ENCODE results near the gene LPP. TPM values are rescaled to one million over a fixed set of nuclear protein-coding genes. Genes with fewer than 3 reads are reported as not detected.

Gene LPP
- total and polyA plus RNA-seq, 2 of the 13 experiments (the other 11 are each of a cell fraction or from before 2014, with no cell fraction given) = 19.2 to 29.9 TPM

DNA sequence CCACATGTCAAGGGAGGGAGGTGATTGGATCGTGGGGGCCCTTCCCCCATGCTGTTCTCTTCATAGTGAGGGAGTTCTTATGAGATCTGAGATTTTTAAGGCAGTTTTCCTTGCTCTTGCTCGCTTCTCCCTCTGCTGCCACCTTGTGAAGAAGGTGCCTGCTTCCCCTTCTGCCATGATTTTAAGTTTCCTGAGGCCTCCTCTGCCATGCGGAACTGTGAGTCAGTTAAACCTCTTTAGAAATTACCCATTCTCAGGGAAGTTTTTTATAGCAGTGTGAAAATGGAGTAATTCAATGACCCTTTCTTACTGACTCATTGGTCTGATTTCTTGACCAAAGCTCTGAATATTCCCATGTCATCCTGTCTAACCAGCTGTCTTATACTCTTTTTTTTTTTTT, 533.4 kb downstream of the LPP start (continued):
- no peak for TF ChIP-seq YY1 (IDR thresholded peaks at IDR 0.05; ENCODE audit: insufficient read depth, insufficient replicate concordance, low read depth, low read length)

DNA sequence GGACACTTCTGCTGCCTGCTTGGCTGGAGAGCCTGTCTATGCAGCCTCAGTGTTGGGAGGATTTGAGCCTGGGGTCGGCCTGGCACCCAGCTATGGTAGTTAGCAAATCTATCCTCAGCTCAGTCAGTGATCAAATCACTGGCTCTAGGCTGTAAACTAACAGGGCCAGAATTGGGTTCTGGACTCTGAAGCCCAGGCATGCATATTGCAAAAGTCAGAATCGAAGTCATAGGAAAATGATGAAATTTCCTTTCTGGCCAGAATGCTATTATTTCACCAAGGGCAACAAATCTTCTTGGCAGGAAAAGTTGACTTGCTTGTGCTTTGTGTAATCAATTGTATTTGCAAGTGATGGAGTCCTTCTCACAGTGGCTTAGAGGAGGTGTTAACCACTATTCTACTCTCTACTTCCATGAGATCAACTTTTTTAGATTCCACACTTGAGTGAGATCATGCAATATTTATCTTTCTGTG, 535.2 kb downstream of the LPP start:
- Histone ChIP-seq H3K9ac (ENCODE audit: insufficient read depth, low read depth, low read length) (no peak overlapping the region), H3K9me3 (ENCODE audit: low read length) (no peaks in the 10 kb centered on the region), H3K27me3 (ENCODE audit: control insufficient read depth in 1 of 2, insufficient read depth in 2 of 2, low read length in 2 of 2) (no peaks in the 10 kb centered on the region), H2AFZ (ENCODE audit: low read length) (no peak overlapping the region), H3K36me3 (replicated peaks in 1 of 2; ENCODE audit: control insufficient read depth in 1 of 2, insufficient read depth in 2 of 2, low read length in 2 of 2) (0 out of 5 replicates have a peak, but pooled peaks cover 0 to 1% of the 10 kb centered on the region in 2 experiments), H3K4me3 (replicated peaks in 1 of 3; ENCODE audit: insufficient read depth in 1 of 3, low read depth in 2 of 3, low read length in 3 of 3) (no peak overlapping the region), H3K4me1 (ENCODE audit: insufficient read depth, low read length) (peaks cover 21% of the 10 kb centered on the region), H3K4me2 (ENCODE audit: low read depth, low read length) (no peak overlapping the region), H4K20me1 (ENCODE audit: insufficient read depth, low read length) (no peaks in the 10 kb centered on the region), H3K27ac (ENCODE audit: extremely low read length, insufficient read depth, low read length) (no peak overlapping the region), H3K79me2 (ENCODE audit: insufficient read depth, low read length) (no peaks in the 10 kb centered on the region)
- POLR2A ChIA-PET = no interaction called here
- CTCF ChIA-PET (ENCODE audit: low intra/inter-chr PET ratio, low total read pairs) = no interaction called here
- FAIRE-seq (no peak), ATAC-seq (no peak), DNase-seq (ENCODE audit: low spot score) (no peak)
- intact Hi-C loops (cut with micrococcal nuclease; ENCODE audit: unreplicated experiment) (no loop called here), in situ Hi-C loops (cut with HindIII; ENCODE audit: extremely low pct_ligation_motif_present, low pct_unique_long_range_greater_than_20kb) (no loop called here)
- TF ChIP-seq IRX3 (CRISPR knock-in tag; IDR thresholded peaks at IDR 0.05; ENCODE audit: borderline replicate concordance, low read depth) = no peak
- no peak for TF ChIP-seq MIER3 (CRISPR knock-in tag; IDR thresholded peaks at IDR 0.05; ENCODE audit: borderline replicate concordance)
- TF ChIP-seq CEBPB (IDR thresholded peaks at IDR 0.05; ENCODE audit: borderline replicate concordance, low read depth, low read length) = 0 out of 2 replicates have a peak, but pooled peaks have one; percentile 11
- WGBS (ENCODE audit: low lambda C conversion rate) = 100% methylated on average over 2 of the region's 2 CpGs
- no TSS peak for BruUV-seq (replicated peaks)

GRCh38 chr3:188690064-188690463, 536.1 kb downstream of the LPP start:
- DNase-seq (ENCODE audit: low spot score) (no peak), ATAC-seq (no peak), FAIRE-seq (no peak)
- no TSS peak for BruUV-seq (replicated peaks)
- ChIA-PET POLR2A (no interaction called here), CTCF (ENCODE audit: low intra/inter-chr PET ratio, low total read pairs) (no interaction called here)
- H3K9ac ChIP-seq (ENCODE audit: insufficient read depth, low read depth, low read length) = no peak overlapping the region
- peaks cover 21% of the 10 kb centered on the region for H3K4me1 ChIP-seq (ENCODE audit: insufficient read depth, low read length)
- no peak overlapping the region for H3K4me3 ChIP-seq (replicated peaks in 1 of 3; ENCODE audit: insufficient read depth in 1 of 3, low read depth in 2 of 3, low read length in 3 of 3)
- H3K36me3 ChIP-seq (replicated peaks in 1 of 2; ENCODE audit: control insufficient read depth in 1 of 2, insufficient read depth in 2 of 2, low read length in 2 of 2) = 0 out of 5 replicates have a peak, but pooled peaks cover 0 to 1% of the 10 kb centered on the region in 2 experiments
- 98% methylated on average over 5 of the region's 5 CpGs for WGBS (ENCODE audit: low lambda C conversion rate)
- no peaks in the 10 kb centered on the region for H3K27me3 ChIP-seq (ENCODE audit: control insufficient read depth in 1 of 2, insufficient read depth in 2 of 2, low read length in 2 of 2)
- H2AFZ ChIP-seq (ENCODE audit: low read length) = no peak overlapping the region
- no peak overlapping the region for H3K4me2 ChIP-seq (ENCODE audit: low read depth, low read length)
- H3K9me3 ChIP-seq (ENCODE audit: low read length) = no peaks in the 10 kb centered on the region
- in situ Hi-C loops (cut with HindIII; ENCODE audit: extremely low pct_ligation_motif_present, low pct_unique_long_range_greater_than_20kb) = no loop called here
- no peak overlapping the region for H3K27ac ChIP-seq (ENCODE audit: extremely low read length, insufficient read depth, low read length)
- no peaks in the 10 kb centered on the region for H3K79me2 ChIP-seq (ENCODE audit: insufficient read depth, low read length)
- H4K20me1 ChIP-seq (ENCODE audit: insufficient read depth, low read length) = no peaks in the 10 kb centered on the region
- intact Hi-C loops (cut with micrococcal nuclease; ENCODE audit: unreplicated experiment) = no loop called here
- TF ChIP-seq ZNF891 (CRISPR knock-in tag; IDR thresholded peaks at IDR 0.05) = no peak
- TF ChIP-seq ZNF660 (CRISPR knock-in tag; IDR thresholded peaks at IDR 0.05; ENCODE audit: borderline replicate concordance, low read depth) = no peak
- TF ChIP-seq ZNF781 (CRISPR knock-in tag; IDR thresholded peaks at IDR 0.05; ENCODE audit: borderline replicate concordance, not compliant biosample characterization) = no peak
- TF ChIP-seq DMAP1 (CRISPR knock-in tag; IDR thresholded peaks at IDR 0.05) = no peak
- no peak for TF ChIP-seq KDM3A (CRISPR knock-in tag; IDR thresholded peaks at IDR 0.05; ENCODE audit: low read depth)
- TF ChIP-seq ELF3 (CRISPR knock-in tag; IDR thresholded peaks at IDR 0.05) = no peak
- TF ChIP-seq ZSCAN12 (CRISPR knock-in tag; IDR thresholded peaks at IDR 0.05) = no peak
- TF ChIP-seq ZNF574 (CRISPR knock-in tag; IDR thresholded peaks at IDR 0.05) = no peak
- no peak for TF ChIP-seq E2F5 (CRISPR knock-in tag; conservative IDR thresholded peaks at IDR 0.05)
- no peak for TF ChIP-seq STAT5B (CRISPR knock-in tag; IDR thresholded peaks at IDR 0.05)
- TF ChIP-seq ZNF205 (CRISPR knock-in tag; IDR thresholded peaks at IDR 0.05) = no peak
